H1 (cell line): ENCODE measurements around the gene AP1M1. TPM values are rescaled to one million over a fixed set of nuclear protein-coding genes. Genes with fewer than 3 reads are reported as not detected.

Source experiments
- BRCA1 ChIP-seq: IDR thresholded peaks from 2 replicates; pipeline ENCODE4 v1.6.1; 2012; ENCODE audit warnings: low read depth, low read length, improper control_type of control experiment
- HDAC2 ChIP-seq, 2 experiments: fragments of 300-600 bp in 1 of 2; sonication (generic) in 1 of 2; IDR thresholded peaks; 2 replicates each; pipeline ENCODE4 v1.6.1; 2011 to 2012; ENCODE audit warnings: low read depth in 2 of 2, low read length in 2 of 2, mild to moderate bottlenecking in 2 of 2, moderate library complexity in 2 of 2, borderline replicate concordance in 1 of 2, inconsistent platforms in 1 of 2
- JUN ChIP-seq: IDR thresholded peaks from 2 replicates; pipeline ENCODE4 v1.6.1; 2011; ENCODE audit warnings: low read depth, mild to moderate bottlenecking, improper control_type of control experiment, low read length
- NANOG ChIP-seq: IDR thresholded peaks from 2 replicates; pipeline ENCODE4 v1.6.1; 2011; ENCODE audit warnings: low read length, low read depth, mild to moderate bottlenecking, inconsistent platforms; ENCODE audit not compliant: insufficient read depth, poor library complexity, severe bottlenecking
- SIRT6 ChIP-seq: IDR thresholded peaks from one replicate; pipeline ENCODE4 v1.7.1; 2012; ENCODE audit warnings: low read length, inconsistent platforms
- SP1 ChIP-seq: IDR thresholded peaks from 2 replicates; pipeline ENCODE4 v1.6.1; 2011; ENCODE audit warnings: low read depth, low read length
- polyA plus RNA-seq, 7 experiments: library from polyadenylated mRNA; depleted of rRNA in 3 of 7; stranded (reverse) in 5 of 7; unstranded in 2 of 7; fragments of >200 nt in 5 of 7; fragments of 200-250 nt in 2 of 7; gene quantifications; 1 replicate in 5 of 7; 2 replicates in 1 of 7; 4 replicates in 1 of 7; pipeline versions ENCODE4 v1.2.1 to v1.2.3, GENCODE V29; 2011 to 2013; ENCODE audit warnings: missing spikeins in 2 of 7, mixed read lengths in 2 of 7
- total RNA-seq: library from RNA; stranded (reverse); fragmentation: NEBNext Ultra II Directional; extraction: Animal tissue kit (Norgen Biotek cat#: 25700); gene quantifications from 2 replicates; pipeline ENCODE4 v1.2.1, GENCODE V29; 2021
- TF ChIP-seq, protein P1 (sequence below): IDR thresholded peaks from 2 replicates; pipeline ENCODE4 v1.6.1; 2012; ENCODE audit warnings: inconsistent platforms
- TF ChIP-seq, protein P2 (sequence below), 3 experiments: IDR thresholded peaks; 1 replicate in 2 of 3; 2 replicates in 1 of 3; pipeline versions ENCODE4 v1.5.1 to v1.6.1; 2011; ENCODE audit warnings: low read length in 3 of 3, mild to moderate bottlenecking in 3 of 3, inconsistent platforms in 2 of 3, low read depth in 1 of 3, moderate library complexity in 1 of 3; ENCODE audit not compliant: insufficient read depth in 1 of 3; ENCODE audit errors: control extremely low read depth in 1 of 3

AP1M1 gene
- total and polyA plus RNA-seq, 2 of the 8 experiments (the other 6 are each of a cell fraction or from before 2014, with no cell fraction given), result 30.9 to 37.5 TPM

DNA sequence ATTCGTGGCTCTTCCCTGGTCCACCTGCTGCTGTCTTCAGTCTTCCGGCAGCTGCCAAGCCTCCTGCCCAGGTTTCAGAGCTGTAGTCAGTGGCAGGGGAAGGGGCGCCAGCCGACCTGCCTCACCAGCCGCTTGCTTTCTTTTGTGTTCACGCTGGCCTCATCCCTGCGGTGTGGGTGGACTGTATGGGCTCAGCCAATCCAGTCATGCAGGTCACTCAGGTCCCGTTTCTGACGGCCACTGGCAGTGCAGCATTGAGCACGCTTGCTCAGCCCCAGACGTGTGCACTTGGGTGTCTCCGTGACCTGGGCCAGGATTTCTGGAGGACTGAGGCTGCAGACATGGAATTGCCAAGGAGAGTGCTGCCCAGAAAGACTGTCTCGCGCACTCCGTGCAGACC is 26.0 kb downstream of the AP1M1 start (continued):
- TF ChIP-seq JUN (no peak), SP1 (no peak), SIRT6 (no peak), NANOG (no peak), HDAC2 (IDR thresholded peaks at IDR 0.05; ENCODE audit: borderline replicate concordance in 1 of 2, low read depth in 2 of 2, low read length in 2 of 2) (no peak), BRCA1 (no peak)
- TF ChIP-seq, protein P1, sequence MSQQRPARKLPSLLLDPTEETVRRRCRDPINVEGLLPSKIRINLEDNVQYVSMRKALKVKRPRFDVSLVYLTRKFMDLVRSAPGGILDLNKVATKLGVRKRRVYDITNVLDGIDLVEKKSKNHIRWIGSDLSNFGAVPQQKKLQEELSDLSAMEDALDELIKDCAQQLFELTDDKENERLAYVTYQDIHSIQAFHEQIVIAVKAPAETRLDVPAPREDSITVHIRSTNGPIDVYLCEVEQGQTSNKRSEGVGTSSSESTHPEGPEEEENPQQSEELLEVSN, result no peak
- TF ChIP-seq, protein P2, sequence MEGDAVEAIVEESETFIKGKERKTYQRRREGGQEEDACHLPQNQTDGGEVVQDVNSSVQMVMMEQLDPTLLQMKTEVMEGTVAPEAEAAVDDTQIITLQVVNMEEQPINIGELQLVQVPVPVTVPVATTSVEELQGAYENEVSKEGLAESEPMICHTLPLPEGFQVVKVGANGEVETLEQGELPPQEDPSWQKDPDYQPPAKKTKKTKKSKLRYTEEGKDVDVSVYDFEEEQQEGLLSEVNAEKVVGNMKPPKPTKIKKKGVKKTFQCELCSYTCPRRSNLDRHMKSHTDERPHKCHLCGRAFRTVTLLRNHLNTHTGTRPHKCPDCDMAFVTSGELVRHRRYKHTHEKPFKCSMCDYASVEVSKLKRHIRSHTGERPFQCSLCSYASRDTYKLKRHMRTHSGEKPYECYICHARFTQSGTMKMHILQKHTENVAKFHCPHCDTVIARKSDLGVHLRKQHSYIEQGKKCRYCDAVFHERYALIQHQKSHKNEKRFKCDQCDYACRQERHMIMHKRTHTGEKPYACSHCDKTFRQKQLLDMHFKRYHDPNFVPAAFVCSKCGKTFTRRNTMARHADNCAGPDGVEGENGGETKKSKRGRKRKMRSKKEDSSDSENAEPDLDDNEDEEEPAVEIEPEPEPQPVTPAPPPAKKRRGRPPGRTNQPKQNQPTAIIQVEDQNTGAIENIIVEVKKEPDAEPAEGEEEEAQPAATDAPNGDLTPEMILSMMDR (IDR thresholded peaks at IDR 0.05; ENCODE audit: control extremely low read depth in 1 of 3, insufficient read depth in 1 of 3, low read depth in 1 of 3, low read length in 3 of 3), result no peak
